HG02973 (cell line): Measurements from ENCODE around the gene CHIT1.
"Not testable (repeated sequence)": the region's sequence is repeated elsewhere in the genome, so short reads cannot be mapped to it uniquely, and the experiment has no call there.

Experiments used
- ATAC-seq: cut with Tn5 transposase; IDR thresholded peaks from one replicate; pipeline ENCODE4 v1.9.1; 2021; ENCODE audit warnings: moderate library complexity; ENCODE audit not compliant: unreplicated experiment

The CHIT1 gene

DNA sequence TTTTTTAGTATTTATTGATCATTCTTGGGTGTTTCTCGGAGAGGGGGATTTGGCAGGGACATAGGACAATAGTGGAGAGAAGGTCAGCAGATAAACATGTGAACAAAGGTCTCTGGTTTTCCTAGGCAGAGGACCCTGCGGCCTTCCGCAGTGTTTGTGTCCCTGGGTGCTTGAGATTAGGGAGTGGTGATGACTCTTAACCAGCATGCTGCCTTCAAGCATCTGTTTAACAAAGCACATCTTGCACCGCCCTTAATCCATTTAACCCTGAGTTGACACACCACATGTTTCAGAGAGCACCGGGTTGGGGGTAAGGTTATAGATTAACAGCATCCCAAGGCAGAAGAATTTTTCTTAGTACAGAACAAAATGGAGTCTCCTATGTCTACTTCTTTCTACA, 36.7 kb upstream of the CHIT1 start:
- not testable (repeated sequence) for ATAC-seq

DNA sequence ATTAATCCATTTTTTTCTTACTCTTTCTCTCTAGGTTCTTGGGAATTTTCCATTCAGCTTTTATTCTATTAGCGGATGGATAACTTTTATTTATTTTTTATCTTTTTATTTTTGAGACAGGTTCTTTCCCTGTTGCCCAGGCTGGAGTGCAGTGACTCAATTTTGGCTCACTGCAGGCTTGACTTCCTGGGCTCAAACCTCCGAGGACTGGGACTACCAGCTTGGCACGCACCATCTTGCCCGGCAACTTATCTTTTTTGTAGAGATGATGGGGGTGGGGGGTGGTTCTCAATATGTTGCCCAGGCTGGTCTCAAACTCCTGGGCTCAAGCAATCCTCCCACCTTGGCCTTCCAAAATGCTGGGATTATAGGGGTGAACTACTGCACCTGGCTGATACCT, 36.1 kb upstream of the CHIT1 start:
- ATAC-seq, result no peak

DNA sequence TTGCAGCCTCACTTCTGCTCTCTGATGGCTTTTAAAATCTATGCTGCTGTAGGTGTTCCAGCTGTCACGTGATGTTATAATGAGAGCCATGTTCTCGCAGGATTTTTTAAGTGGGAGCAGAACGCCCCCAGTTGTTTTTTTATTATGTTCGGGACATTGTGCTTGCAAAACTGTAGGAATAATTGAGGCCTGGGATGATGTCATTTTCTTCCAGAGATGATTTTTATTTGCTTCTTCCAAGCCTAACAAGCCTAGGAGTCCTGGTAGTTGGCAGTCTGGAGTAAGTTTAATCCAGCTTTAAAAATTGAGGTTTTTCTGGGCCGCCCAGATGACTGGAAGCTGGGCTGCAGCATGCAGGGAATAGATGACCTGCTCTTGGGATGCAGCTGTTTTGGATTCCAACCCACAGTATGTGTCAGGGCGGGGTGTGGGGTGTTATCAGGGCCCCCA, 34.6 kb upstream of the CHIT1 start:
- ATAC-seq, result no peak

DNA sequence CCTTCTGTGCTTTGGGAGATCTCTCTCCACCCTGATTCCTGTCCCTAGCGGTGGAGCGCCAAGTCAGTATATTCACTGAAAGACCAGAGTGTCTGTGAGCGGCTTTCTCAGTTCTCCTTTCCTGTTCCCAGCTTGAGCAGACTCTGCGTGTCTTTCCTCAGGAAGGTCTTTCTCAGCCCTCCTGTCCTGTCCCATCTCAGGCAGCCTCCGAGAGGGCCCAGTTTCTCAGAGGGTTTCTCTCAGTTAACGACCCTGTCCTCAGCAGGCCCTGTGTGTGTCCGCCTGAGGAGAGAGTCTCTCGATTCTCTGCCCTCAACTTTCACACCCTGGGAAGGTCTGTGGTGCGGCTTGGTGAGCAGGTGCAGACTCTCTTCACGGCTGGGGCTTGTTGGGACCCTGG, 34.0 kb upstream of the CHIT1 start:
- no peak for ATAC-seq

DNA sequence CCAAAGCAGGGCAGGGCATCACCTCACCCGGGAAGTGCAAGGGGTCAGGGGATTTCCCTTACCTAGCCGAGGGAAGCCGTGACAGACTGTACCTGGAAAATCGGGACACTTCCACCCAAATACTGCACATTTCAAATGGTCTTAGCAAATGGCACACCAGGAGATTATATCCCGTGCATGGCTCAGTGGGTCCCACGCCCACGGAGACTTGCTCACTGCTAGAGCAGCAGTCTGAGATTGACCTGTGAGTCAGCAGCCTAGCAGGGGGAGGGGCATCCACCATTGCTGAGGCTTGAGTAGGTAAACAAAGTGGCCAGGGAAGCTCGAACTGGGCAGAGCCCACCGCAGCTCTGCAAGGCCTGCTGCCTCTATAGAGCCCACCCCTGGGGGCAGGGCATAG, 27.2 kb upstream of the CHIT1 start:
- ATAC-seq, result not testable (repeated sequence)

DNA sequence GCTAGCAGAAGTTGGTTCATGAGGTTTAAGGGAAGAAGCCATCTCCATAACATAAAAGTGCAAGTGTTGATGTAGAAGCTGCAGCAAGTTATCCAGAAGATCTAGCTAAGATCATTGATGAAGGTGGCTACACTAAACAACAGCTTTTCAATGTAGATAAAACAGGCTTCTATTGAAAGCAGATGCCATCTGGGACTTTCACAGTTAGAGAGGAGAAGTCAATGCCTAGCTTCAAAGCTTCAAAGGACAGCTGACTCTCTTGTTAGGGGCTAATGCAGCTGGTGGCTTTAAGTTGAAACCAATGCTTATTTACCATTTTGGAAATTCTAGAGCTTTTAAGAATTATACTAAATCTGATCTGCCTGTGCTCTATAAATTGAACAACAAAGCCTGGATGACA, 25.3 kb upstream of the CHIT1 start:
- not testable (repeated sequence) for ATAC-seq

DNA sequence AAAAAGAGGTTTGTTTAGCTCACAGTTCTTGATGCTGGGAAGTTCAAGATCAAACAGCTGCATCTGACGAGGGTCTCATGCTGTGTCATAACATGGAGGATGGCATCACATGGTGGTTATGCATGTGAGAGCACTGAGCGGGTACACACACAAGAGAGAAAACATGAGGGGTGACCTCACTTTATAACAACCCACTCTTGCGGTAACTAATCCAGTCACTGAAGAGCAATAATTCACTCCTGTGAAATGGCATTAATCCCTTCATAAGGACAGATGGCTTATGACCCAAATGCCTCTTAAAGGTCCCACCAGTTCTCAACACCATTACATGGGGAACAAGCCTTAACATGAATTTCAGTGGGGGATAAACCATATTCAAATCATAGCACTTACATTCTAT, 23.2 kb upstream of the CHIT1 start:
- no peak for ATAC-seq

DNA sequence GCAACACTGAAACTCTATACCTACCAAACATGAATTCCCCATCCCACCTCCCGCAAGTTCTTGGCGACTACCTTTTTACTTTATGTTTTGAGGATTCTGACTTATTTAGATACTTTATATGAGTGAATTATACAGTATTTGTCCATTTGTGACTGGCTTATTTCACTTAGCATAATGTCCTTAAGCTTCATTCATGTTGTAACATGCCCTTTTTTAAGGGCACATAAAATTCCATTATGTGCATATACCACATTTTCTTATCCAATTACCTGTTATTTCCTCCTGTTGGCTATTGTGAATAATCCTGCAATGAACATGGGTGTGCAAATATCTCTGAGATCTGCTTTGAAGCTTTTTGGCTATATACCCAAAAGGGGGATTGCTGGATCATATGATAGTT, 22.0 kb upstream of the CHIT1 start:
- ATAC-seq, result no peak

DNA sequence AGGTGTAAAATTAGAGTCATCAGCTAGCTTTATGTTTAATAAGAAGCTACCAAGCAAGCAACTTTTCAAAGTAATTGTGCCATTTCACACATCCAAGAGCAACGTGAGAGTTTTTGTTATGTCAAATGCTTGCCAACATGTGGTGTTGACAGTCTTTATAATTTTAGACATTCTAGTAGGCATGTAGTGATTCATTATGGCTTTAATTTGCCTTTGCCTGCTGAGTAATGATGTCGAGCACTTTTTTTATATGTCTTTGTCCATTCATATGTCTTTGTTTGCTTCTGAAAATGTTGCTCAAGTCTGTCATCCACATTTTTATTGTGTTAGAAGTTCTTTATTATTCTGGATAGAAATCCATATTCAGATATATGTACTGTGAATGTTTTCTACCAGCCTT, 21.4 kb upstream of the CHIT1 start:
- ATAC-seq, result no peak

DNA sequence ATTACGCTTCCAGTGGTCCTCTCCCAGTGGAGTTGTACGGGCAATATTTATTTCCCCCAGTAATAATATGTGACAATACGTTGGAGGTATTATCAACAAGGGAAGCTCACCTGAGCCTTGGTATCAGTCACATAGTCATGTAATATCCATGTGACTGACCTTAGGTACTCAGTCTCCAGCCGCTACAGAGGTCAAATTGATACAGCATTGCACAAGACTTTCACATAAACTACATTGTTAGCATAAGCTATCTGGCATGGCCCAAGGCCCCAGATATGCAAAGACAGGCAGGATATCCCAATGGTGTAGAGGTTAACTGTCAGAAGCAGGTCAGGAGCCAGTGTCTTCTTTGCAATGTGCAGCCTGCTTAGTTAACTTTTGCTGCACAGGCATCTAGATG, 15.3 kb upstream of the CHIT1 start:
- ATAC-seq, result no peak

DNA sequence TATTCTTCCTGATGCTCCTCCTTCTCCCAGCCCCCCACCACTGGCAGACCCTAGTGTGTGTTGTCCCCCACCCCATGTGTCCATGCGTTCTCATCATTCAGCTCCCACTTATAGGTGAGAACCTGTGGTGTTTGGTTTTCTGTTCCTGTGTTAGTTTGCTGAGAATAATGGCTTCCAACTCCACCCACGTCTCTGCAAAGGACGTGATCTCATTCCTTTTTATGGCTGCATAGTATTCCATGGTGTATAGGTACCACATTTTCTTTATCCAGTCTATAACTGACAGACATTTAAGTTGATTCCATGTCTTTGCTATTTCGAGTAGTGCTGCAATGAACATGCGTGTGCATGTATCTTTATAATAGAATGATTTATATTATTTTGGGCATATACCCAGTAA, 12.2 kb upstream of the CHIT1 start:
- ATAC-seq, result not testable (repeated sequence)

DNA sequence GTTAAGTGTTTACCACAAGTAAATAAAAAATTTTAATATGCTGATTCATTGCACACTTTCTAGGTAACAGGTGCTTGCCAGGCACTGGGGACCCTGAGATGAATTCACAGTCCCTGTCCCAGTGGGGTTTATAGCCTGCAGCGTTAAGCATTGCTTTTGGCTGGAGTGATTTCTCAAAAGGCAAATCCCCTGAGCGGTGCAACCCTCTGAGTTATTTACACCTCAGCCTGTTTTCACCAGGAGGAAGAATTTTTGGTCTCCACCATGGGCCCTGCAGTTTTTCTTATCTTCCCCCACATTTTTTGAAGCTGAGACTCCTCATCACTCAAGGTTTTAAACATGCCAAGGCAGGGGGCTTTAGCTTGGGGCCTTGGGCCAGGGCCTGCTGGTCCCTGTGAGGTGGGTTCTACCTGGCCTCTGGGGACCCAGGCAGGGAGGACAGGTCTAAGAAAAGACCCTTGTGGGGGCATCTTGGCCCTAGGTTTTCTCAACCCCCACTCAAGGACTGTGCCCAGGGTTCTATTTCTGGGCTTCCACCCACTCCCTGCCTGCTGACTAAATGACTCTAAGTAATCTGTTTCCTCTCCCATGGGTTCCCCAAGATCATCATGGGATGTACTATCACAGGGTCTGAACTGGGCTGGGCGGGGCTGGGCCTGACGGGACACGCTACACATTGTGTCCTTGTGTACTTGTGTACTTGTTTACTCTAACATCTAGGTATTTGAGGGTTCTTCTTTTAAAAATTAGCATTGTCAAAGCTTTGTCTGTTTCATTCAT, 10.2 kb upstream of the CHIT1 start:
- no peak for ATAC-seq

DNA sequence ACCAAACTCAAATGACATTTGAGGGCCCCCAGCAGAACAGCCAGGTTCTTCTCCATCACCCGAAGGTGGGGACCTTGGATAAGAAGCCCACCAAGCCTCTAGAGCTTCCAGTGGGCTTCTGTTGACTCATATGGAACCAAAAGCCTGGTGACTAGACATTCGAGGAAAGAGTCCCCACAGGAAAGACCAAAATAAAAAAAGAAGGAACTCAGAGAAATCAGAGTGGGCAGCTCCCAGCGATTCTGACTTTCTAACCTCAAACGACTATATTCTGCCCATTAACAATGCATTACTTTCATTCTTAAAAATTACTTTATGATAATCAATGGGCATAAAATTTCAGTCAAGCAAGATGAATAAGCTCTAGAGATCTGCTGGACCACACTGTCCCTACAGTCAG, 9.6 kb upstream of the CHIT1 start:
- no peak for ATAC-seq

DNA sequence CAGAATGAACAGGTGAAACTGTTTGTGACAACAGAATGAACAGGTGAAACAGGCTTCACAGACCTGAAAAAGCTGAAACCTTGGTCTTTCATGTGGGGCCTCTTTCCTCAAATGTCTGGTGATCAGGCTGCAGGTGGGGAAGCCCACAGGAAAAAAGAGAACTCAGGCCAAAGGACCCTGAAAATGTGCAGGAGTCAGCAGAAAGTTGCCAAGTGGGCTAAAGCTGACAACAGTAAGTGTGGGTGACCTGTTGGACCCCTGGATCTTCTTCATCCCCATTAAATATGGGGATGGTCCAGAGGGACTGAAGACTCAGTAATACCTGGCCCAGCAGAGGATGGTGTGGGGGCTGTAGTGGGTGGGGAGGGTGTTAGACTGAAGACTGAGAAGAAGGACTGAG, 9.1 kb upstream of the CHIT1 start:
- no peak for ATAC-seq

DNA sequence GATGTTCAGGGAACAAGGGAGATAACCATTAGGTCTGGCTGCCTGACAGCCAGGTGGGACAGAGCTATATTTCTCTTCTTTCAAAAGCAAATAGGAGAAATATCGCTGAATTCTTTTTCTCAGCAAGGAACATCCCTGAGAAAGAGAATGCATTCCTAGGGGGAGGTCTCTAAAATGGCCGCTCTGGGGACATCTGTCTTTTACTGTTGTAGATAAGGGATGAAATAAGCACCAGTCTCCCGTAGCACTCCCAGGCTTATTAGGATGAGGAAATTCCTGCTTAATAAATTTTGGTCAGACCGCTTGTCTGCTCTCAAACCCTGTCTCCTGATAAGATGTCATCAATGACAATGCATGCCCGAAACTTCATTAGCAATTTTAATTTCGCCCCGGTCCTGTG, 5.4 kb upstream of the CHIT1 start:
- not testable (repeated sequence) for ATAC-seq

DNA sequence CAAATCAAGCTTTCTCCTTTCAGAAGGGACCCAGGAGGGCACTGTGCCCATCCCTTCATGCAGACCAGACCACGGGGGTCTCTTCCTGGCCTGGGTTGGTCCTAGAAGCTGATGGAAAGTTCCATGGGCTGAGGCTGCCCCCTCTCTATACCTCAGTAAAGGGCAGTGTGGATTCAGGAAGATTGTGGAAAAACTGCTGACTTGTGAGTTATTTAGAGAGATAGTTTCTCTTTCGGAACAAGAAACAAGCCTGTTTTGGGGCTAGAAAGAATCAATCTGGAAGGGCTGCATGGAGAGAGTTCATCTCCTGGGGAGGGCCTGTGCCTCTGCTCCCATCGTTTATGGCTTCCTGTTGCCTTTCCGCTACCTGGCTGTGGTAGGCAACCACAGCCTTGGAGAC, 803 bp downstream of the CHIT1 start:
- no peak for ATAC-seq

DNA sequence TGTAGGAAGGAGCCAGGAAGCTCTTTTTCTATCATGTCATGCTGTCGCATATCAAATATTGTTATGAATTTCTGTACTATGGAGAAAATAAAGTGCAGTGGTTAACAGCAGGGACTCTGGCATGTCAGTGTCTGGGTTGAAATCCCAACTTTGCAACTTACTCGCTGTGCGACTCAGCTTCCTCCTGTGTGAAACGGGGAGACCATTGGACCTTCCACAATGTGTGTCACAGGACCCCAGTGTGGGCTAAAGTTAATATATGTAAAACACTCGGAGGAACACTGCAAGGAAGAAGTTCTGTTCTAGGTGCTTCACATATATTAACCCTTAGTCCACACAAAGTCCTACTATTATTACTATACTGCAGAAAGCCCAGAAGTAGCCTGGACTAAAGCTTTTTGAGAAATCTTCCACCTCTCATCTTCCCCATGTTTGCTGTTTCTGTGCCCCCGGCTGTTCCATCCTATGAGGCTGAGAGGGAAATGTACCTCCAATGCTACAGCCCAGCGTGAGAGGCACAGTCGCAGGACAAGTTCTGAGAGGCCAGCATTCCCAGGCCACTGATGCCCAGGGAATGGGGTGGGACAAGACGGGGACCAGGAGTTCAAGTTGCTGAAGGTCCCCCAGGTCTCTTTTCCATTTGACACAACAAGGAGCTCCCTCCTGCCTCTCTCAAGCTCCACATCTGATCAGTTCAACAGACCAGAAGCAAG, 1.9 kb downstream of the CHIT1 start:
- no peak for ATAC-seq

DNA sequence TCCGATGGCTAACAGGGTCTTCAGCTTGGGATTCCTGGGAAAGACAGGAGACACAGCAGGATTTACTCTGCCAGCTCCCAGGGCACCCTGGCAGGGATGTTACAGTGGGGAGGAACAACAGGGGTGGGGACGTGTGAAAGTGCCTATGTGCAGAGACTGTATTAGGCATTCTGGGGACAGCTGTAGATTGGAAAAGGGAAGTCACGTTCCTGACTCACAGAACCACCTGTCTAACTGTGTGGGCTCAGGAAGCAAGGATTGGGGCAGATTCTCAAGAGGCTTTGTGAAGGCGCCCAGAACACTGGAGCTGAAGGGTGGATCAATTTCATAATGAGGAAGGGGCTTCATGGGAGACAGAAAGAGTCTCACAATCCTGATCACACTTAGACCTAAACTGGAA, 4.4 kb downstream of the CHIT1 start:
- no peak for ATAC-seq

DNA sequence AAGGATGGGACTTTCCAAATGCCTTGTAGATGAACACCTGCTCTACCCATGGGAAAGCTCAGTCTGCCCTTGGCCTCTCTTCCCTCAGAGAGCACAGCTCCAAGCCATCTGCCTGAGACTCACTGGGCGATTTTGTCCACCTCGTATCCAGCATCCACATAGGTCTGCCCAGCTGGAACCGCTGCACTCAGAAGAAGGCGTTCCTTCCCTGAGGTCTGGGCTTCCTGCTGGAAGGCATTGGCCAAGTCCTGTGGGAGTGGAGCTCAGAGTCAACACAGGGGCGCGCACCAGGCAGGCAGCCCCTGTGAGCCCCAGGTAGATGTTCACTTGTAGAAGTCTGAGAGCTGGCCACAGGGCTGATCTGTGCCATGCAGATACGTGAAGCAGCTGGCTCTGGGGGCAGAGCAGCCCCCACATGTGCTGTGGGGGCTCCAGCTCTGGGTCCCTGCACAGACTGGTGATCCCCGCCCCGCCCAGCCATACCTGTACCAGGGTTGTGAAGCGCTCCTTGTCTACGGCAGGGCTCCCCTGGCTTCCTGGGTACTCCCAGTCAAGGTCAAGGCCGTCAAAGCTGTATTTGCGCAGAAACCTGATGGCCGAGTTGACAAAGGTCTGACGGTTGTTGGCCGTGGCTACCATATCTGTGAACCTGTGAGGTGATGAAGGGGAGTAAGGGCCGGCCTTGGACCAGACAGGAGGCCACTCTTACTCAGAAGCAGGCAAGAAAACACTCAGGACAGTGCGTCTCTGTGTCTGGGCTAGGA, 6.3 kb downstream of the CHIT1 start:
- ATAC-seq, result no peak

DNA sequence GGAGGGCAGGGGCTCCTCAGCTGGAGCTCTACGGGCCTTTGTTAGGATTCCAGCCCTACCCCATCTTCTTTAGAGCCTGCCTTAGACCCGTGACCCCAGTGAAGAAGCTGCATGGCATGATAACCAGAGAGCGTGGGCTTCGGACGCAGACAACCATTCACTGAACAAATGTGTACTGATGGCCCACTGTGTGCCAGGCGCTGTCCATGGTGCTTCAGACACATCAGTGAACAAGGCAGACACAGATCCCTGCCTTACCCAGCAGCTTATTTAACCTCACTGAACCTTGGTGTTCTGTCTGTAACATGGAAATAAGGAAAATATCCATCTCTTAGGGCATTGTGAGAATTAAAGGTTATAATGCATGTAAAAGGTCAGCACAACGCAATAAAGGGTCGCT, 9.5 kb downstream of the CHIT1 start:
- ATAC-seq, result no peak

DNA sequence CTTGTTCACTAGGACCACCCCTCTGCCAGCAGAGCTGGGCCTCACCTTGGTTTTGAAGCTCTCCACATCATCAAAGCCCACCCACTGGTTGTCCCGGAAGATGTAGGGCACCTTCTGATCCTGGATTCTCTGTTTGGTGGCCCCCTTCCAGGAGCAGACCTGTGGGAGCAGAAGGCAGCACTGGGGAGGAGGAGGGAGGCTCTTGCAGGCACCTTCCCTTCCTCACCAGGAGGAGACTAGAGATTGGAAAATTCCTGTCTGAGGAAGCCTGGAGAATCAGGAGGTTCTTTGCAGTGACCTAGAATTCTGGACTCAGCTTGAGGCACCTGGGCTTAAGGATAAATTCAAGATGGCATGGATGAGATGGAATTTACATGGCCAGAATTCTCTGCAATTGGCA, 10.3 kb downstream of the CHIT1 start:
- no peak for ATAC-seq

DNA sequence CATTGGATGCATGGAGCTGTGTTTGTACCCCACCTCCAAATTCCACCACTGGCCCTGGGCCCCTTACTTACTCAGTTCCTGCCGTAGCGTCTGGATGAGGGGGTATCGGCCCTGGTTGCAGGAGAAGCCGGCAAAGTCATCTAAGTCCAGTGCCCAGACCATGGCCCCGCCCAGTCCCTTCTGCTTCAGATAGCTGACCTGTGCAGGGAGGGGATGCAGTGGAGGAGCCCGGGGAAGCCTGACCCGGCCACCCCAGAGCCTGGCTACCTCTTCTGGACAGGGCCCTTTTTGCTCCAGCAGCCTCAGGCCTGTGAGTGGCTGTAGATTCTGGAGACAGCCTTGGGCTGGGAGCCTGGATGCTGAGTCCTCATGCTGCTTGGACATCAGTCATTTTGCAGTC, 11.8 kb downstream of the CHIT1 start:
- ATAC-seq, result no peak
